ENCODE results near the gene C1GALT1.
"Not testable (repeated sequence)": the region's sequence is repeated elsewhere in the genome, so short reads cannot be mapped to it uniquely, and the experiment has no call there.

C1GALT1 gene

GRCh38 chr7:7182156-7183060, at the start of gene C1GALT1:
C1GALT1 (plus strand) TSS chr7:7182544; CDS start chr7:7234320, 51,776 bp downstream.
- peak; percentile 97 for DNase-seq

- DNase-seq = no peak
Observed at GRCh38 chr7:7134046-7134445, 48.3 kb upstream of the C1GALT1 start.

GRCh38 chr7:7135074-7135473, 47.3 kb upstream of the C1GALT1 start:
- no peak for DNase-seq

- not testable (repeated sequence) for DNase-seq
Observed at GRCh38 chr7:7135924-7136323, 46.4 kb upstream of the C1GALT1 start.

- no peak for DNase-seq
Observed at GRCh38 chr7:7136466-7137381, 45.6 kb upstream of the C1GALT1 start.

GRCh38 chr7:7138897-7139296, 43.4 kb upstream of the C1GALT1 start:
- DNase-seq = no peak

GRCh38 chr7:7143404-7143803, 38.9 kb upstream of the C1GALT1 start:
- DNase-seq = not testable (repeated sequence)

GRCh38 chr7:7145151-7145550, 37.2 kb upstream of the C1GALT1 start:
- not testable (repeated sequence) for DNase-seq

- no peak for DNase-seq
Observed at GRCh38 chr7:7146837-7147236, 35.5 kb upstream of the C1GALT1 start.

- DNase-seq = no peak
Observed at GRCh38 chr7:7148798-7149481, 33.4 kb upstream of the C1GALT1 start.

- no peak for DNase-seq
Observed at GRCh38 chr7:7151285-7151684, 31.1 kb upstream of the C1GALT1 start.

GRCh38 chr7:7151865-7152264, 30.5 kb upstream of the C1GALT1 start:
- DNase-seq = no peak

- DNase-seq = no peak
Observed at GRCh38 chr7:7152315-7152714, 30.0 kb upstream of the C1GALT1 start.

GRCh38 chr7:7154355-7154754, 28.0 kb upstream of the C1GALT1 start:
- not testable (repeated sequence) for DNase-seq

GRCh38 chr7:7156663-7157062, 25.7 kb upstream of the C1GALT1 start:
- DNase-seq = no peak

- DNase-seq = peak; percentile 72
Observed at GRCh38 chr7:7157177-7157886, 25.0 kb upstream of the C1GALT1 start.

- DNase-seq = peak; percentile 62
Observed at GRCh38 chr7:7157887-7158271, 24.5 kb upstream of the C1GALT1 start.

- DNase-seq = no peak
Observed at GRCh38 chr7:7159063-7159658, 23.2 kb upstream of the C1GALT1 start.

- DNase-seq = no peak
Observed at GRCh38 chr7:7164591-7164990, 17.8 kb upstream of the C1GALT1 start.

GRCh38 chr7:7165372-7165771, 17.0 kb upstream of the C1GALT1 start:
- DNase-seq = no peak

- DNase-seq = no peak
Observed at GRCh38 chr7:7166318-7166717, 16.0 kb upstream of the C1GALT1 start.

GRCh38 chr7:7169296-7169695, 13.0 kb upstream of the C1GALT1 start:
- DNase-seq = no peak

All from fibroblast of skin of right biceps (primary cell).